GM23338 (cell line): ENCODE measurements around the gene PPP2R5C. TPM values are rescaled to one million over a fixed set of nuclear protein-coding genes. Genes with fewer than 3 reads are reported as not detected.

Source experiments
- ATAC-seq: fragments of 200-7000 bp; cut with Tn5 transposase; 3 replicates; pipeline ENCODE4 v1.9.1; 2020
- DNase-seq: peaks from one replicate; pipeline ENCODE4 v3.0.0-alpha.2; 2015; ENCODE audit warnings: low spot score
- H2AFZ ChIP-seq: fragments of 200-600 bp; sonication (generic); 2 replicates; pipeline ENCODE4 v1.8.0; 2016; ENCODE audit warnings: antibody characterized with exemption, mild to moderate bottlenecking, moderate library complexity
- H3F3A ChIP-seq: fragments of 200-600 bp; sonication (generic); replicated peaks from 2 replicates; pipeline ENCODE4 v1.8.0; 2017; ENCODE audit warnings: antibody characterized with exemption, mixed run types, low read depth
- H3K27ac ChIP-seq: fragments of 200-600 bp; sonication (generic); 2 replicates; pipeline ENCODE4 v1.6.1; 2016; ENCODE audit warnings: low read depth
- H3K27me3 ChIP-seq: fragments of 200-600 bp; sonication (generic); 2 replicates; pipeline ENCODE4 v1.8.0; 2016; ENCODE audit warnings: mild to moderate bottlenecking, mixed run types, moderate library complexity; ENCODE audit not compliant: insufficient read depth
- H3K36me3 ChIP-seq: fragments of 200-600 bp; sonication (generic); 2 replicates; pipeline ENCODE4 v1.8.0; 2016; ENCODE audit warnings: mild to moderate bottlenecking; ENCODE audit not compliant: insufficient read depth
- H3K4me1 ChIP-seq: fragments of 200-600 bp; sonication (generic); 2 replicates; pipeline ENCODE4 v1.8.0; 2016; ENCODE audit warnings: mild to moderate bottlenecking, moderate library complexity; ENCODE audit not compliant: insufficient read depth
- H3K4me2 ChIP-seq: fragments of 200-600 bp; sonication (generic); 2 replicates; pipeline ENCODE4 v1.7.1; 2017; ENCODE audit warnings: mixed run types
- H3K4me3 ChIP-seq: fragments of 200-600 bp; sonication (generic); 2 replicates; pipeline ENCODE4 v1.6.1; 2016; ENCODE audit warnings: mixed run types
- H3K79me2 ChIP-seq: fragments of 200-600 bp; sonication (generic); replicated peaks from 2 replicates; pipeline ENCODE4 v1.8.0; 2017; ENCODE audit warnings: mild to moderate bottlenecking; ENCODE audit not compliant: insufficient read depth
- H3K9me2 ChIP-seq: fragments of 200-600 bp; sonication (generic); 2 replicates; pipeline ENCODE4 v1.8.0; 2017; ENCODE audit not compliant: insufficient read depth
- H4K20me1 ChIP-seq: fragments of 200-600 bp; sonication (generic); replicated peaks from 2 replicates; pipeline ENCODE4 v1.8.0; 2017; ENCODE audit warnings: mild to moderate bottlenecking; ENCODE audit not compliant: insufficient read depth
- H3K27ac Mint-ChIP-seq: 2 replicates; pipeline ENCODE4 v1.8.0; 2020; ENCODE audit warnings: inconsistent platforms, mild to moderate bottlenecking, moderate library complexity, mixed read lengths
- H3K27me3 Mint-ChIP-seq: 3 replicates; pipeline ENCODE4 v1.8.0; 2022; ENCODE audit warnings: low read depth, mild to moderate bottlenecking, moderate library complexity, mixed read lengths, inconsistent platforms; ENCODE audit not compliant: insufficient read depth, poor library complexity
- H3K36me3 Mint-ChIP-seq: 3 replicates; pipeline ENCODE4 v1.8.0; 2021; ENCODE audit warnings: low read depth, mild to moderate bottlenecking, inconsistent platforms, moderate library complexity, mixed read lengths
- H3K4me1 Mint-ChIP-seq: 3 replicates; pipeline ENCODE4 v1.8.0; 2020; ENCODE audit warnings: mild to moderate bottlenecking, inconsistent platforms, mixed read lengths
- H3K4me3 Mint-ChIP-seq: 3 replicates; pipeline ENCODE4 v1.8.0; 2021; ENCODE audit warnings: moderate library complexity, mild to moderate bottlenecking, inconsistent platforms, mixed read lengths
- H3K9me3 Mint-ChIP-seq: 3 replicates; pipeline ENCODE4 v1.8.0; 2020; ENCODE audit warnings: moderate library complexity, mild to moderate bottlenecking, inconsistent platforms, mixed read lengths
- CREB1 ChIP-seq: fragments of 250-450 bp; sonication (Bioruptor Pico); IDR thresholded peaks from 2 replicates; pipeline ENCODE4 v1.5.0; 2020; ENCODE audit warnings: low read depth, mild to moderate bottlenecking, moderate library complexity
- CTCF ChIP-seq, 2 experiments: fragments of 200-600 bp in 1 of 2; sonication (generic) in 1 of 2; conservative IDR thresholded peaks; 2 replicates each; pipeline versions ENCODE4 v1.5.1 to v1.6.1; 2016 to 2017; ENCODE audit warnings: antibody characterized with exemption in 2 of 2, low read depth in 2 of 2, mild to moderate bottlenecking in 2 of 2, moderate library complexity in 1 of 2
- EZH2 ChIP-seq: fragments of 200-600 bp; sonication (generic); IDR thresholded peaks from one replicate; pipeline ENCODE4 v1.8.0; 2017; ENCODE audit warnings: antibody characterized with exemption, mild to moderate bottlenecking, low read depth; ENCODE audit not compliant: unreplicated experiment
- EZH2phosphoT487 ChIP-seq: fragments of 200-600 bp; sonication (generic); IDR thresholded peaks from one replicate; pipeline ENCODE4 v1.8.1; 2018; ENCODE audit warnings: antibody characterized with exemption; ENCODE audit not compliant: unreplicated experiment
- JUNB ChIP-seq: IDR thresholded peaks from one replicate; pipeline ENCODE4 v1.6.1; 2016; ENCODE audit warnings: antibody characterized with exemption; ENCODE audit not compliant: unreplicated experiment
- NANOG ChIP-seq: IDR thresholded peaks from 2 replicates; pipeline ENCODE4 v1.6.1; 2016; ENCODE audit warnings: antibody characterized with exemption, borderline replicate concordance
- POLR2AphosphoS5 ChIP-seq: IDR thresholded peaks from 2 replicates; pipeline ENCODE4 v1.6.1; 2016; ENCODE audit warnings: antibody characterized with exemption, low read depth
- STAT1 ChIP-seq: IDR thresholded peaks from one replicate; pipeline ENCODE4 v1.6.1; 2016; ENCODE audit warnings: antibody characterized with exemption; ENCODE audit not compliant: unreplicated experiment
- ZNF114 ChIP-seq: fragments of 250-450 bp; sonication (Bioruptor Pico); IDR thresholded peaks from 2 replicates; pipeline ENCODE4 v1.5.0; 2020; ENCODE audit warnings: mild to moderate bottlenecking, moderate library complexity
- ZNF331 ChIP-seq: fragments of 250-450 bp; sonication (Bioruptor Pico); IDR thresholded peaks from 2 replicates; pipeline ENCODE4 v1.5.0; 2020; ENCODE audit warnings: low read depth, mild to moderate bottlenecking, moderate library complexity
- ZNF462 ChIP-seq: fragments of 250-450 bp; sonication (Bioruptor Pico); IDR thresholded peaks from 2 replicates; pipeline ENCODE4 v1.5.0; 2020; ENCODE audit warnings: mild to moderate bottlenecking, moderate library complexity
- polyA plus RNA-seq: library from polyadenylated mRNA; unstranded; fragments of >200 nt; fragmentation: Nextera tagmentation; extraction: Ambion mirVana; gene quantifications from 2 replicates; pipeline ENCODE4 v1.2.1, GENCODE V29; 2016
- total RNA-seq: library from RNA; depleted of rRNA; stranded (reverse); fragments of >200 nt; shearing (Covaris generic); gene quantifications from 2 replicates; pipeline ENCODE4 v1.2.3, GENCODE V29; 2014
- TF ChIP-seq, protein P1 (sequence below): IDR thresholded peaks from one replicate; pipeline ENCODE4 v1.6.1; 2018; ENCODE audit warnings: antibody characterized with exemption; ENCODE audit not compliant: unreplicated experiment
- TF ChIP-seq, protein P2 (sequence below): IDR thresholded peaks from 2 replicates; pipeline ENCODE4 v1.6.1; 2016; ENCODE audit warnings: antibody characterized with exemption

PPP2R5C gene
- total and polyA plus RNA-seq, 2 experiments from 2014 or later = 75.4 to 79.7 TPM

GRCh38 chr14:101767618-101768362 is 6.3 kb downstream of the PPP2R5C start:
- ATAC-seq = no peak
- H3K4me3 Mint-ChIP-seq = no peak overlapping the region

More at GRCh38 chr14:101767618-101768362, 6.3 kb downstream of the PPP2R5C start:
- Histone ChIP-seq H4K20me1 (peaks cover 15% of the 10 kb centered on the region; the same call in 1 of the 2 replicates), H3F3A (no peaks in the 10 kb centered on the region), H3K27me3 (peaks cover 13% of the 10 kb centered on the region), H3K4me2 (no peak overlapping the region), H3K9me2 (no peaks in the 10 kb centered on the region), H3K4me1 (peaks cover 2% of the 10 kb centered on the region; the same call in 1 of the 2 replicates), H3K36me3 (no peaks in the 10 kb centered on the region), H3K79me2 (no peaks in the 10 kb centered on the region), H3K27ac (no peak overlapping the region), H2AFZ (no peak overlapping the region), H3K4me3 (no peak overlapping the region)
- Mint-ChIP-seq H3K9me3 (no peaks in the 10 kb centered on the region), H3K27ac (no peak overlapping the region), H3K27me3 (peaks cover 10% of the 10 kb centered on the region), H3K4me1 (no peaks in the 10 kb centered on the region; the same call in 2 of the 3 replicates), H3K36me3 (no peaks in the 10 kb centered on the region)
- no peak for TF ChIP-seq STAT1
- TF ChIP-seq, protein P1, sequence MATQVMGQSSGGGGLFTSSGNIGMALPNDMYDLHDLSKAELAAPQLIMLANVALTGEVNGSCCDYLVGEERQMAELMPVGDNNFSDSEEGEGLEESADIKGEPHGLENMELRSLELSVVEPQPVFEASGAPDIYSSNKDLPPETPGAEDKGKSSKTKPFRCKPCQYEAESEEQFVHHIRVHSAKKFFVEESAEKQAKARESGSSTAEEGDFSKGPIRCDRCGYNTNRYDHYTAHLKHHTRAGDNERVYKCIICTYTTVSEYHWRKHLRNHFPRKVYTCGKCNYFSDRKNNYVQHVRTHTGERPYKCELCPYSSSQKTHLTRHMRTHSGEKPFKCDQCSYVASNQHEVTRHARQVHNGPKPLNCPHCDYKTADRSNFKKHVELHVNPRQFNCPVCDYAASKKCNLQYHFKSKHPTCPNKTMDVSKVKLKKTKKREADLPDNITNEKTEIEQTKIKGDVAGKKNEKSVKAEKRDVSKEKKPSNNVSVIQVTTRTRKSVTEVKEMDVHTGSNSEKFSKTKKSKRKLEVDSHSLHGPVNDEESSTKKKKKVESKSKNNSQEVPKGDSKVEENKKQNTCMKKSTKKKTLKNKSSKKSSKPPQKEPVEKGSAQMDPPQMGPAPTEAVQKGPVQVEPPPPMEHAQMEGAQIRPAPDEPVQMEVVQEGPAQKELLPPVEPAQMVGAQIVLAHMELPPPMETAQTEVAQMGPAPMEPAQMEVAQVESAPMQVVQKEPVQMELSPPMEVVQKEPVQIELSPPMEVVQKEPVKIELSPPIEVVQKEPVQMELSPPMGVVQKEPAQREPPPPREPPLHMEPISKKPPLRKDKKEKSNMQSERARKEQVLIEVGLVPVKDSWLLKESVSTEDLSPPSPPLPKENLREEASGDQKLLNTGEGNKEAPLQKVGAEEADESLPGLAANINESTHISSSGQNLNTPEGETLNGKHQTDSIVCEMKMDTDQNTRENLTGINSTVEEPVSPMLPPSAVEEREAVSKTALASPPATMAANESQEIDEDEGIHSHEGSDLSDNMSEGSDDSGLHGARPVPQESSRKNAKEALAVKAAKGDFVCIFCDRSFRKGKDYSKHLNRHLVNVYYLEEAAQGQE = no peak
- no peak for TF ChIP-seq NANOG
- TF ChIP-seq JUNB = no peak
- no peak for TF ChIP-seq POLR2AphosphoS5
- no peak for TF ChIP-seq EZH2
- no peak for TF ChIP-seq ZNF462 (CRISPR knock-in tag)
- TF ChIP-seq ZNF331 (CRISPR knock-in tag) = no peak
- TF ChIP-seq ZNF114 (CRISPR knock-in tag) = no peak
- TF ChIP-seq CREB1 (CRISPR knock-in tag) = no peak
- TF ChIP-seq, protein P2, sequence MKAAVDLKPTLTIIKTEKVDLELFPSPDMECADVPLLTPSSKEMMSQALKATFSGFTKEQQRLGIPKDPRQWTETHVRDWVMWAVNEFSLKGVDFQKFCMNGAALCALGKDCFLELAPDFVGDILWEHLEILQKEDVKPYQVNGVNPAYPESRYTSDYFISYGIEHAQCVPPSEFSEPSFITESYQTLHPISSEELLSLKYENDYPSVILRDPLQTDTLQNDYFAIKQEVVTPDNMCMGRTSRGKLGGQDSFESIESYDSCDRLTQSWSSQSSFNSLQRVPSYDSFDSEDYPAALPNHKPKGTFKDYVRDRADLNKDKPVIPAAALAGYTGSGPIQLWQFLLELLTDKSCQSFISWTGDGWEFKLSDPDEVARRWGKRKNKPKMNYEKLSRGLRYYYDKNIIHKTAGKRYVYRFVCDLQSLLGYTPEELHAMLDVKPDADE = no peak
- TF ChIP-seq CTCF (conservative IDR thresholded peaks at IDR 0.05; ENCODE audit: low read depth in 2 of 2) = no peak
- no peak for TF ChIP-seq EZH2phosphoT487
- no peak for DNase-seq
